ENCODE results near the gene EFL1. TPM values are rescaled to one million over a fixed set of nuclear protein-coding genes. Genes with fewer than 3 reads are reported as not detected.
"Not testable (repeated sequence)": the region's sequence is repeated elsewhere in the genome, so short reads cannot be mapped to it uniquely, and the experiment has no call there.

EFL1 gene
- total and polyA plus RNA-seq, 9 donors = 11.3 to 17.4 (median 11.8) TPM

- not testable (repeated sequence) for H3K36me3 ChIP-seq (ENCODE audit: control insufficient read depth, insufficient read depth, low read length); H3K27ac ChIP-seq (ENCODE audit: low read length); H3K27me3 ChIP-seq (ENCODE audit: control insufficient read depth, insufficient read depth, low read length); H3K4me1 ChIP-seq (ENCODE audit: control insufficient read depth, insufficient read depth, low read length); H3K9me3 ChIP-seq (replicated peaks; ENCODE audit: control insufficient read depth, low read depth, low read length); H3K4me3 ChIP-seq (ENCODE audit: low read length)
- peak; percentile 41 for DNase-seq
- 65% methylated on average over 3 of the region's 4 CpGs for WGBS (ENCODE audit: insufficient coverage)
These were observed 19.9 kb upstream of the EFL1 start for GRCh38 chr15:82282386-82282785.

DNA sequence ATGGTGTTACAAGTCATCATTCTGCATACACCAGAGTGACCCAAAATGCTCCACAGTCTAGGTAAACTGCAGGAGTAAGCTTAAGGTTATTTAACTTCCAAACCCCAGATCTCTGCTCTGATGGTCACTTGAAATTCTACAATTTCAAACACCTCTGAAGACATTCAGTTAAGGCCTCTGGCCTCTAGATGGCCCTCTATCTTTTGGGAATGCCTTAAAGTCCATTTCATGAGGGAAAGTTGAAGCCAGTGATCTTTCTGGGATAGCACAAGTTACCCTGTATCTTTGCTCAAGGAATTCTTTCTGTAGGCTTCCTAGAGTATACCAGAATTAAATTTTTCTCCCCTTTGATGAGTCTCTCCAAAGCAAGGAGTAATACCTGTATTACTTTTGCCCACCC lies 18.7 kb upstream of the EFL1 start:
- not testable (repeated sequence) for H3K4me3 ChIP-seq (ENCODE audit: low read length); H3K27ac ChIP-seq (ENCODE audit: low read length); DNase-seq; H3K9me3 ChIP-seq (replicated peaks; ENCODE audit: control insufficient read depth, low read depth, low read length); H3K27me3 ChIP-seq (ENCODE audit: control insufficient read depth, insufficient read depth, low read length); H3K36me3 ChIP-seq (ENCODE audit: control insufficient read depth, insufficient read depth, low read length); H3K4me1 ChIP-seq (ENCODE audit: control insufficient read depth, insufficient read depth, low read length)

DNA sequence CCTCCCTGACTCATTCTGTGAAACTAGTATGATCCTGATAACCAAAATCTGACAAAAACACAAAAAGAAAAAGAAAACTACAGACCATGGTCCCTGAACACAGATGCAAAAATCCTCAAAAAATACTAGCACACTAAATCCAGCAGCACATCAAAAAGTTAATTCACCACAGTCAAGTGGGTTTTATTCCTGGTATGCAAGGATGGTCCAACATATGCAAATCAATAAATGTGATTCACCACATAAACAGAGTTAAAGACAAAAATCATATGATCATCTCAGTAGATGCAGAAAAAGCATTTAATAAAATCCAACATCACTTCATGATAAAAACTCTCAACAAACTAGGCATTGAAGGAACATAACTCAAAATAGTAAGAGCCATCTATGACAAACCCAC lies 12.9 kb upstream of the EFL1 start:
- no peaks in the 10 kb centered on the region for H3K27me3 ChIP-seq (ENCODE audit: control insufficient read depth, insufficient read depth, low read length)
- H3K9me3 ChIP-seq (replicated peaks; ENCODE audit: control insufficient read depth, low read depth, low read length) = peaks cover 5% of the 10 kb centered on the region
- no peaks in the 10 kb centered on the region for H3K4me1 ChIP-seq (ENCODE audit: control insufficient read depth, insufficient read depth, low read length)
- H3K4me3 ChIP-seq (ENCODE audit: low read length) = no peak overlapping the region
- H3K36me3 ChIP-seq (ENCODE audit: control insufficient read depth, insufficient read depth, low read length) = no peaks in the 10 kb centered on the region
- DNase-seq = no peak
- no peak overlapping the region for H3K27ac ChIP-seq (ENCODE audit: low read length)

DNA sequence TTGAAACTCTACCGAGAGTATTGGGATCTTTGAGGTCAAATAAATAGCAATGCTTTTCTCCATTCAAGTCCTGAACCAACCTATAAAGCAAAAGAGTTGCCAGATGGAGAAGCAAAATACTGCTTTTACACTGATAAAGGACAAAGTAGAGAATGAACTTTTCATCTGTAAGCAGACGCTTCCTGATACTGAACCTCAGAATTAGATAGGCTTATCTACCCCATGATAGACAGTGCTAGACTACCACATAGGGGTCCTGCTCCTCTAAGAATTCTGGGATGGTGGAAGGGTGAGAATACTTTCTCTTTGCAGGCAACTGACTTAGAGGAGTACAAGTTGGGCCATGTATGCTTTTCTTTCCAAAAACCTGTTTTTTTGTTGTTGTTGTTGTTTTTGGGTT lies 9.6 kb upstream of the EFL1 start:
- no peaks in the 10 kb centered on the region for H3K36me3 ChIP-seq (ENCODE audit: control insufficient read depth, insufficient read depth, low read length)
- H3K27ac ChIP-seq (ENCODE audit: low read length) = no peak overlapping the region
- H3K4me1 ChIP-seq (ENCODE audit: control insufficient read depth, insufficient read depth, low read length) = no peaks in the 10 kb centered on the region
- no peak for DNase-seq
- H3K27me3 ChIP-seq (ENCODE audit: control insufficient read depth, insufficient read depth, low read length) = no peaks in the 10 kb centered on the region
- WGBS (ENCODE audit: insufficient coverage) = no CpG with 5 or more reads among the region's 2 CpGs
- peaks cover 5% of the 10 kb centered on the region for H3K9me3 ChIP-seq (replicated peaks; ENCODE audit: control insufficient read depth, low read depth, low read length)
- no peak overlapping the region for H3K4me3 ChIP-seq (ENCODE audit: low read length)

GRCh38 chr15:82268454-82268853 lies 5.9 kb upstream of the EFL1 start:
- not testable (repeated sequence) for H3K27me3 ChIP-seq (ENCODE audit: control insufficient read depth, insufficient read depth, low read length); H3K4me3 ChIP-seq (ENCODE audit: low read length); H3K27ac ChIP-seq (ENCODE audit: low read length); H3K36me3 ChIP-seq (ENCODE audit: control insufficient read depth, insufficient read depth, low read length); H3K4me1 ChIP-seq (ENCODE audit: control insufficient read depth, insufficient read depth, low read length); H3K9me3 ChIP-seq (replicated peaks; ENCODE audit: control insufficient read depth, low read depth, low read length); DNase-seq
- no CpG with 5 or more reads among the region's 2 CpGs for WGBS (ENCODE audit: insufficient coverage)

- H3K27me3 ChIP-seq (ENCODE audit: control insufficient read depth, insufficient read depth, low read length); H3K9me3 ChIP-seq (replicated peaks; ENCODE audit: control insufficient read depth, low read depth, low read length); DNase-seq; H3K4me3 ChIP-seq (ENCODE audit: low read length); H3K36me3 ChIP-seq (ENCODE audit: control insufficient read depth, insufficient read depth, low read length); H3K27ac ChIP-seq (ENCODE audit: low read length); H3K4me1 ChIP-seq (ENCODE audit: control insufficient read depth, insufficient read depth, low read length): not testable (repeated sequence)
- no CpG with 5 or more reads among the region's 2 CpGs for WGBS (ENCODE audit: insufficient coverage)
These were observed 4.6 kb upstream of the EFL1 start for GRCh38 chr15:82267137-82267536.

DNA sequence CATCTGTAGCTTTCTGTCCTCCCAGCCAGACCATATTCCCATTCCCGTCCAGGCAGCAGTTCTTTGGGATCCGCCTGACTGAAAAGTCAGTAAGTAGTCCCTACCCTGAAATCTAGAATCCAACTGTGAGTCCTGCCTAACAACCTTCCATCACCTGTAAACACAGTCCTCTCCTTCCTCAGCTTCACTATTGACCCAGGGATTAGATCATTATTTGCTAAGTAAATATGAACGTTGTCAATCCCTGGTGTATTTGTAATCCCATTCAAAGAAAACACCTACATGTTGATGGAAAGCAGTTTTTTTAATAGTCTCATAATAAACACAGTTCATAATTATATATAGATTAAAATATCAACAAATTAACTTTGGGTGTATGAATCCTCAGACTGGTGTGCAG lies 816 bp upstream of the EFL1 start:
- Histone ChIP-seq H3K4me3 (ENCODE audit: low read length) (peak overlapping the region; percentile 91), H3K27ac (ENCODE audit: low read length) (no peak overlapping the region), H3K4me1 (ENCODE audit: control insufficient read depth, insufficient read depth, low read length) (peaks cover 5% of the 10 kb centered on the region), H3K27me3 (ENCODE audit: control insufficient read depth, insufficient read depth, low read length) (no peaks in the 10 kb centered on the region), H3K9me3 (replicated peaks; ENCODE audit: control insufficient read depth, low read depth, low read length) (no peaks in the 10 kb centered on the region), H3K36me3 (ENCODE audit: control insufficient read depth, insufficient read depth, low read length) (peaks cover 3% of the 10 kb centered on the region)
- WGBS (ENCODE audit: insufficient coverage) = 33% methylated on average over 1 of the region's 3 CpGs
- DNase-seq = peak; percentile 3

- not testable (repeated sequence) for H3K4me1 ChIP-seq (ENCODE audit: control insufficient read depth, insufficient read depth, low read length); H3K27me3 ChIP-seq (ENCODE audit: control insufficient read depth, insufficient read depth, low read length); H3K36me3 ChIP-seq (ENCODE audit: control insufficient read depth, insufficient read depth, low read length); H3K9me3 ChIP-seq (replicated peaks; ENCODE audit: control insufficient read depth, low read depth, low read length)
- WGBS (ENCODE audit: insufficient coverage) = 0% methylated on average over 9 of the region's 19 CpGs
- peak overlapping the region; percentile 78 for H3K27ac ChIP-seq (ENCODE audit: low read length)
- H3K4me3 ChIP-seq (ENCODE audit: low read length) = peak overlapping the region; percentile 91
- DNase-seq = peak; percentile 19
These were observed 740 bp downstream of the EFL1 start for GRCh38 chr15:82261566-82262421.

GRCh38 chr15:82248261-82248660 lies 14.3 kb downstream of the EFL1 start:
- not testable (repeated sequence) for H3K4me1 ChIP-seq (ENCODE audit: control insufficient read depth, insufficient read depth, low read length); H3K4me3 ChIP-seq (ENCODE audit: low read length); H3K36me3 ChIP-seq (ENCODE audit: control insufficient read depth, insufficient read depth, low read length); H3K9me3 ChIP-seq (replicated peaks; ENCODE audit: control insufficient read depth, low read depth, low read length); H3K27me3 ChIP-seq (ENCODE audit: control insufficient read depth, insufficient read depth, low read length); H3K27ac ChIP-seq (ENCODE audit: low read length)
- peak; percentile 4 for DNase-seq
- no CpG with 5 or more reads among the region's 3 CpGs for WGBS (ENCODE audit: insufficient coverage)

- not testable (repeated sequence) for H3K27ac ChIP-seq (ENCODE audit: low read length); H3K36me3 ChIP-seq (ENCODE audit: control insufficient read depth, insufficient read depth, low read length); H3K4me1 ChIP-seq (ENCODE audit: control insufficient read depth, insufficient read depth, low read length); H3K9me3 ChIP-seq (replicated peaks; ENCODE audit: control insufficient read depth, low read depth, low read length); H3K27me3 ChIP-seq (ENCODE audit: control insufficient read depth, insufficient read depth, low read length); H3K4me3 ChIP-seq (ENCODE audit: low read length); DNase-seq
- WGBS (ENCODE audit: insufficient coverage) = 95% methylated on average over 4 of the region's 5 CpGs
These were observed 16.6 kb downstream of the EFL1 start for GRCh38 chr15:82245956-82246355.

GRCh38 chr15:82243644-82244043 lies 18.9 kb downstream of the EFL1 start:
- H3K27me3 ChIP-seq (ENCODE audit: control insufficient read depth, insufficient read depth, low read length); H3K27ac ChIP-seq (ENCODE audit: low read length); H3K4me1 ChIP-seq (ENCODE audit: control insufficient read depth, insufficient read depth, low read length); H3K9me3 ChIP-seq (replicated peaks; ENCODE audit: control insufficient read depth, low read depth, low read length); H3K36me3 ChIP-seq (ENCODE audit: control insufficient read depth, insufficient read depth, low read length); H3K4me3 ChIP-seq (ENCODE audit: low read length); DNase-seq: not testable (repeated sequence)
- no CpG with 5 or more reads among the region's 5 CpGs for WGBS (ENCODE audit: insufficient coverage)
